ENCODE data around the gene MRTFB. TPM values are rescaled to one million over a fixed set of nuclear protein-coding genes. Genes with fewer than 3 reads are reported as not detected.

Gene MRTFB
- total and polyA plus RNA-seq, 9 donors: 7.2 to 45.6 (median 36.6) TPM

GRCh38 chr16:14111713-14112538 is 40.8 kb downstream of the MRTFB start:
- Histone ChIP-seq H3K27ac (no peak overlapping the region), H3K36me3 (no peaks in the 10 kb centered on the region), H3K4me3 (no peak overlapping the region), H3K4me1 (ENCODE audit: insufficient read depth) (peaks cover 18% of the 10 kb centered on the region), H3K27me3 (no peaks in the 10 kb centered on the region), H3K9me3 (no peaks in the 10 kb centered on the region)
- no peak for TF ChIP-seq EP300 (IDR thresholded peaks at IDR 0.05)
- TF ChIP-seq CTCF (IDR thresholded peaks at IDR 0.05): no peak
- no peak for TF ChIP-seq POLR2A (IDR thresholded peaks at IDR 0.05)
- WGBS, 3 donors: 79 to 80% (median 79%) methylated on average over 14 of the region's 14 CpGs
- DNase-seq: peak; percentile 57 to 71 (median 65)
- intact Hi-C loops (cut with DNase I): no loop called here

- Histone ChIP-seq H3K27ac (no peak overlapping the region), H3K36me3 (no peaks in the 10 kb centered on the region), H3K4me1 (ENCODE audit: insufficient read depth) (peaks cover 18% of the 10 kb centered on the region), H3K27me3 (no peaks in the 10 kb centered on the region), H3K9me3 (no peaks in the 10 kb centered on the region), H3K4me3 (no peak overlapping the region)
- DNase-seq: no peak
- TF ChIP-seq EP300 (IDR thresholded peaks at IDR 0.05): no peak
- no peak for TF ChIP-seq POLR2A (IDR thresholded peaks at IDR 0.05)
- TF ChIP-seq CTCF (IDR thresholded peaks at IDR 0.05): no peak
- intact Hi-C loops (cut with DNase I): no loop called here
- WGBS, 3 donors: 0 to 12% (median 9%) methylated on average over 1 of the region's 1 CpG
Observed at GRCh38 chr16:14112539-14112856, 41.4 kb downstream of the MRTFB start.

- 88 to 92% (median 90%) methylated on average over 4 of the region's 4 CpGs for WGBS, 3 donors
- Histone ChIP-seq H3K4me1 (ENCODE audit: insufficient read depth) (peaks cover 18% of the 10 kb centered on the region), H3K9me3 (no peaks in the 10 kb centered on the region), H3K36me3 (no peaks in the 10 kb centered on the region), H3K4me3 (no peak overlapping the region), H3K27me3 (no peaks in the 10 kb centered on the region), H3K27ac (no peak overlapping the region)
- DNase-seq: no peak
- TF ChIP-seq EP300 (IDR thresholded peaks at IDR 0.05) (no peak), CTCF (IDR thresholded peaks at IDR 0.05) (no peak)
- intact Hi-C loops (cut with DNase I): no loop called here
Observed at GRCh38 chr16:14113344-14113743, 42.2 kb downstream of the MRTFB start.

GRCh38 chr16:14117051-14117450 is 45.9 kb downstream of the MRTFB start:
- Histone ChIP-seq H3K4me1 (ENCODE audit: insufficient read depth) (peaks cover 2% of the 10 kb centered on the region), H3K9me3 (no peaks in the 10 kb centered on the region), H3K36me3 (no peaks in the 10 kb centered on the region), H3K4me3 (no peak overlapping the region), H3K27me3 (no peaks in the 10 kb centered on the region), H3K27ac (no peak overlapping the region)
- intact Hi-C loops (cut with DNase I): no loop called here
- no peak for DNase-seq
- 100% methylated on average over 1 of the region's 1 CpG for WGBS, 3 donors
- no peak for TF ChIP-seq CTCF (IDR thresholded peaks at IDR 0.05)
- no peak for TF ChIP-seq EP300 (IDR thresholded peaks at IDR 0.05)
- TF ChIP-seq POLR2A (IDR thresholded peaks at IDR 0.05): no peak
